ENCODE measurements around the gene SPATA25. TPM values are rescaled to one million over a fixed set of nuclear protein-coding genes. Genes with fewer than 3 reads are reported as not detected.
"Not testable (repeated sequence)": the region's sequence is repeated elsewhere in the genome, so short reads cannot be mapped to it uniquely, and the experiment has no call there.

The SPATA25 gene
- total RNA-seq, 1 donor from 2014 or later = 0.29 TPM

DNA sequence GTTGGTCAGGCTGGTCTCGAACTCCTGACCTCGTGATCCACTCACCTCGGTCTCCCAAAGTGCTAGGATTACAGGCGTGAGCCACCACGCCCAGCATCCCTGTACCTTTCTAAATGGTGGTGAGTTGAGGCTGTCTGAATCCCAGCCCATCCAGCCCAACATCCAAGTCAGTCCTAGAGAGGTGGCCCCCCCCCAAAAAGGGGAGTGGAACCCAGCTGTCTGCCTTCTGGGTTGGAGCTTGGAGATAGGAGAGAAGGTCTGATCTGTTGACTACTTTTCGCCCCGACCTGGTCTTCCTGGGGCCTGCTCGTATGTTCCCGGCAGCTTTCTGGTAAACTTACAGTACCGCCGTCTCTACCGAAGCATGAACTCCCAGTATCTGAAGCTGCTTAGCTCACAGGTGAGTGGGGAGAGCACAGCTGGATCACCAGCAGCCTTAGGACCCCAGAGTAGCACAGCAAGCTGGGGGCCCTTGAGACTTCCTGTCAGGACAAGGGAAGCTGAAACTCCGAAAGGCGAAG is 9.3 kb upstream of the SPATA25 start:
- no peak for DNase-seq (ENCODE audit: extremely low read depth, low read depth, low spot score)

DNA sequence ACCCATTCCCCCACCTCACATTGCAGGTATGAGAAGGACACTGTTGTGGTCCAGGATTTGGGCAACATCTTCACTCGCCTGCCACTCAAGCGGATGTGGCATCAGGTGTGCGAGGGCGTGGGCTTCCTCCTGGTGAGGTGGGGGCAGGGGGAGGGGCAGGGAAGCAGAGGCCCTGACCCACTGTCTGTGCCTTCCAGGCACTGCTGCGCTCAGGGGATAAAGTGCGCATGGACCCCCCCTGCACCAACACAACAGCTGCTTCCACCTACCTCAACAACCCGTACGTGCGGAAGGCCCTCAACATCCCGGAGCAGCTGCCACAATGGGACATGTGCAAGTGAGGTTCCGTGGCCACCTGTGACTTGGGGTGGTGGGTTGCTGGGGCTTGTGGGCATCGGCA is 7.4 kb upstream of the SPATA25 start:
- no peak for DNase-seq (ENCODE audit: extremely low read depth, low read depth, low spot score)

DNA sequence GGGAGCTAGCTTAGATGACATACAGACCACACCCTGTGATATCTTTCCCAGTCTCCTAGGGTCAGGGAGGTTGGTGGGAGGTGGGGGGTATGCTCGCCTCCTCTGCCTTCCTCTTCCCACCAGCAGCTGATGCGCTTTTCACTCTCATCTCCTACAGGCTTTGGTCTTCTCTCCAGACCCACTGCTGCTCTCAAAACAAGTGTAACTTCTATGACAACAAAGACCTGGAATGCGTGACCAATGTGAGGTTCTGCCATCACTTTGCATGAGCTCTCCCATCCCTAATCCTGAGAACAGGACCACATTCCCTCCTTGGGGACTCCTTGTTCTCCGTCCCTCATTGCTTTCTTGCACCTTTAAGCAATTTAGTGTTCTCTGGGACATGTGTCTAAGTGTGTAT is 6.4 kb upstream of the SPATA25 start:
- no peak for DNase-seq (ENCODE audit: extremely low read depth, low read depth, low spot score)

DNA sequence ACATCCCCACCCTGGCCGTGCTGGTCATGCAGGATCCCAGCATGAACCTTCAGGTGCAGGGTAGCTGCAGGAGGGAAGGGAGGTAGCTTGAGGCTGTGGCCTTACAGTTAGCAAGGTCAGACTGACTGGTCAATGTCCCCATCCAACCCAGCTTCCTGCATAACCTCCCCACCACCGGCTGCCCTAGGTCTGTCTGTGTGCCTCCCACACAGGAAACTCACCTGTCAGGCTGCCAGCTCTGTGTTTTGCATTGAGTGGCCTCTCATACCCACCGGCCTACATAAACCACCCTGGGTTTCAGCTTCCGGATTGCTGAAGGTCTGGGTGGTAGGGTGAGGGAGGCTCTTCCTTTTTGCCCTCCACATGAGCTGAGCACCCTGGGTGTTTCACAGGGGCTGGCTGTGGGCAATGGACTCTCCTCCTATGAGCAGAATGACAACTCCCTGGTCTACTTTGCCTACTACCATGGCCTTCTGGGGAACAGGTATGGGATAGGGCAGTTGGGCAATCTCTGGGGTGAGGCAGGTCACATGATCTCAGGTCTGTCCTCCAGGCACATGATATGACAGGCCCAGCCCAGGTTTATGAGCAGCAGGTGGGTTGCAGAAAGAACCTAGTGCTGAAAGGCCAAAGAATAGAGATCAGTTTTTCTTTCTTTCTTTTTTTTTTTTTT is 5.5 kb upstream of the SPATA25 start:
- DNase-seq (ENCODE audit: extremely low read depth, low read depth, low spot score) = no peak

DNA sequence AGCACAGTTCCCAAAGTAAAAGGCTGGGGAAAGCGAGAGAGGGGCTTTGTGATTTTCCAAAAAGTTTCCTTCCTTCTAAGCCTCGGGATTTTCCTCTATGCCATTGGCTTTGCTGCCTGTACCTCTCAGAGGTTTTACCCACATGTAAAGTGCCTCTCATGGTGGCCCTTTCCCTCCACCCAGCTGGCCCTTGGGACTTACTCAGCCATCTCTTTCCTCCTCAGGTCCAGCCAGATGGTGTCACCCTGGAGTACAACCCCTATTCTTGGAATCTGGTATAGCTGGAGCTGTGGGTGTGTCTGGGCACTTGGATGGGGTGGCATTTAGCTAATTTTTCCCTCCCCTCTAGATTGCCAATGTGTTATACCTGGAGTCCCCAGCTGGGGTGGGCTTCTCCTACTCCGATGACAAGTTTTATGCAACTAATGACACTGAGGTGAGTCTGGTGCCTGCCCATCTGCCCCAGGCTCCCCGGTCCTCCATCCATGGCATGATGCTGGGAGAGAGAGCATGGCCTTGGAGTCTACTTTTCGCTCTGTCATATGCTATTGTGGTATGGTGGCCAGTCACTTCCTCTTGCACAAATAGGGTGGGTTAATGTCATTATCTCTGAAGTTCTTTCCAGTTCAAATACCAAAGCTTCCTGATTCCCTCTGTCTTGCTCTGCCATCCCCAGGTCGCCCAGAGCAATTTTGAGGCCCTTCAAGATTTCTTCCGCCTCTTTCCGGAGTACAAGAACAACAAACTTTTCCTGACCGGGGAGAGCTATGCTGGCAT is 4.8 kb upstream of the SPATA25 start:
- no peak for DNase-seq (ENCODE audit: extremely low read depth, low read depth, low spot score)

DNA sequence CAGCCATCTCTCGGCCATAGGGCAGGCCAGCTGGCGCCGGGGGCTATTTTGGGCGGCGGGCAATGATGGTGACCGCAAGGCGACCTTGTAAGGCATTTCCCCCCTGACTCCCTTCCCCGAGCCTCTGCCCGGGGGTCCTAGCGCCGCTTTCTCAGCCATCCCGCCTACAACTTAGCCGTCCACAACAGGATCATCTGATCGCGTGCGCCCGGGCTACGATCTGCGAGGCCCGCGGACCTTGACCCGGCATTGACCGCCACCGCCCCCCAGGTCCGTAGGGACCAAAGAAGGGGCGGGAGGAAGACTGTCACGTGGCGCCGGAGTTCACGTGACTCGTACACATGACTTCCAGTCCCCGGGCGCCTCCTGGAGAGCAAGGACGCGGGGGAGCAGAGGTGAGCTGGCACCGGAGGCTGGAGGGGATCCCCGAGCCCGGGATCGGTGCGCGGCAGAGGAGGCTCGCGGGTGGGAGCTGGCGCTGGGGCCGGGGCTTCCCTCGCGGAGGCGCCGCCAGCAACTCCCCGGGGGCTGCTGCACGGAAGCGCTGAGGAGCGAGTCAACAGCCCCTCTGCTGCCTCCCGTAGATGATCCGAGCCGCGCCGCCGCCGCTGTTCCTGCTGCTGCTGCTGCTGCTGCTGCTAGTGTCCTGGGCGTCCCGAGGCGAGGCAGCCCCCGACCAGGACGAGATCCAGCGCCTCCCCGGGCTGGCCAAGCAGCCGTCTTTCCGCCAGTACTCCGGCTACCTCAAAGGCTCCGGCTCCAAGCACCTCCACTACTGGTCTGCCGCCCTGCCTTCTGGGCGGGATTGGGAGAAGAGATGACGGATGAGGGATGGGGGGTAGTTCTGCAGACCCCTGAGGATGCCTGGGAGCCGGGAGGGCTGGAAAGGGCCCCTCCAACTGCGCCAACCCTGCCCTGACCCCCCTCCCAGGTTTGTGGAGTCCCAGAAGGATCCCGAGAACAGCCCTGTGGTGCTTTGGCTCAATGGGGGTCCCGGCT is 3.9 kb upstream of the SPATA25 start, which contains the start of the genes CTSA and NEURL2:
CTSA (plus strand) TSS at position 351 of the 999 bp plus-strand sequence; CDS start at position 585, 234 bp downstream.
NEURL2 (minus strand) TSS at position 224 of the 999 bp plus-strand sequence; CDS start at position 7, 217 bp downstream.
- DNase-seq (ENCODE audit: extremely low read depth, low read depth, low spot score) = peak; percentile 55

DNA sequence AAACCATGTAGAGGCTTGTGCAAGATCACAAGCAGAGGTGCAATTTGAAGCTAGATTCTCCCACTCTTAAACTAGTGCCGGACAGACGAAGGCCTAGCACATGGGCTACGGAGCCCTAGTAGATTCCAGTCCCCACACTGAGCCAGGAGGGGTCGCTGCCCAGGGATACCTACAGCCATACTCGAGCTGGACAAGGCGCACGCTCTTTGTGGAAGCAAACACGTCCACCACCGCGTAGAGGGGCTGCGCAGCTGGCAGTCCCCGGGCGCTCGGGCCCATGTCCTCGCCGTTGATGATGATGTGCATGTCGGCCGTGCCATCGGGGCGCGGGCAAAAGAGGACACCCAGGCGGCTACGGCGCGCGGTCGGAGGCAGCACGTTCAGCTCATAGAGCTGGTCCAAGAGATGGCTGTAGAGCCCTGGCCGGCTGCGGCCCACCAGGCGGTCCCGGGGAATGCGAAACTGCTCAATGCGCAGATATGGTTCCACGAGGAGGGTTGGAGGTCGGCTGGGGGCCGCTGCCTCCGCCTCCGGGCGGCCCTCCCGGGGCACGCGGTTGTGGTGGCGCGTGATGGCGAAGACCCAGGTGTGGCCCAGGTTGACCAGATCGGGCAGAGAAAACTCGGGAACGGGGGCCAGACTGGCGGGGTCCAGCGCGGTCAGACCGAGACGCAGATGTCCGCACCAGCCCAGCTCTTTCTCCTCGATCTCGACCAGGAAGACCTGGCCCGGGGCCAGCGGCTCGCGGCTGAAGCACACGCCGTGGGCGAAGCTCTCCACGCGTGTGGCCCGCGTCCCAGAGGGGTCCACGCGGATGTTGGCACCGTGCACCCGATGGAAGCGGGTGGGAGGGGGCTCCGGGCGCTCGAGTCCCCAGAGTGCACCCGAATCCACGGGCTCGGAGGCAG is 2.9 kb upstream of the SPATA25 start:
- DNase-seq (ENCODE audit: extremely low read depth, low read depth, low spot score) = peak; percentile 60

DNA sequence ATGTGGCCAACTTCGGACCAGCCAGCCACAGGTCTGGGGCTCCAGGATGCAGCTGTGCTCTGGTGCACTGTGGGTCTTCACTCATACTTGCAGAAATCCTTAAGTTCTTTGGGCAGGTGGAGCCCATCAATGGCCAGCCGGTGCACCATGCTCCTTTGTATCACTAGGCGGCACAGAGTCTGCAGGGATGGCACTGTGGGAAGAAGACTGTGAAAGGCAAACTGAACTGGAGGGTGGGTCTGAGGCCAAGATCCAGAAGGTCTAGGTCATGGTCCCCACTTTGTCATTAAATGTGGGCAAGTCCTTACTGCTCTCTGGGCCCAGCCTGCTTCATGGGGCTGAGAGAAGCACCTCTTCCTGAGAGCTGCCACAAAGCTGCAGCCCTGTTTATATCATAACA is 1.3 kb upstream of the SPATA25 start:
- DNase-seq (ENCODE audit: extremely low read depth, low read depth, low spot score) = no peak

DNA sequence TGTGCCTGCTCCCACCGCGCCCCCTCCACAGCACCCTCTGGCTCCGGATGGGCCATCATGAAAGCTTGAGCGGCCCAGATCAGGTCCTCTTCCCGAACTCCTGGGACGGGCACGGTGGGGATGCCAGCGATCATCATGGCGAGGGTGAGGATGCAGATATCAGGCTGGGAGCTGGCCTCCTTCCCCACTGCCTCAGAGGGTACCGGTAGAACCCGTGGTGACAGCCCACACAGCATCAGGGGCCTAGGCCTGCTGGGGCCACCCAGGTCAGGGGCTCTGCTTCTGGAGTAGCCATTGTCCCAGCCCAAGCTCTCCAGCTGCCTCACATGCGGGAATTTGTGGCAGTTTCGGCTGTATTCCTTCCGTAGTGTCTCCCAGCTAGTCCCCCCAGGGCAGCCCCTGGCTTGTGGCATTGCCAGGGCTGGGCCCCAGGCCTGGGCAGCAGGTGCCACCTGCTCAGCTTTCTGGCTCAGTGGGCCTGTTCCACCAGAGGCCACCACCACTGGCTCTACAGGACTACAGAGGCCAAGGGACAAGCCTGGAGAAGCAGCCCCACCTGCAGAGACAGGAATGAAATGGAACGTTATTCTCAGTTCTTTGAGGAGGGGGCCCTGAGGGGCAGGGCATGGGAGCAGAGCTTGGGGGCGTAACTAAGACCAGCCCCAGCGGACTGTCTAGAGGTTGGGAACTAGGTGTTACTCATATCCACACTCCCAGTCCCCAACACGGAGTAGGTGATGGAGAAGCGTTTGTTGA is 654 bp downstream of the SPATA25 start:
- no peak for DNase-seq (ENCODE audit: extremely low read depth, low read depth, low spot score)

DNA sequence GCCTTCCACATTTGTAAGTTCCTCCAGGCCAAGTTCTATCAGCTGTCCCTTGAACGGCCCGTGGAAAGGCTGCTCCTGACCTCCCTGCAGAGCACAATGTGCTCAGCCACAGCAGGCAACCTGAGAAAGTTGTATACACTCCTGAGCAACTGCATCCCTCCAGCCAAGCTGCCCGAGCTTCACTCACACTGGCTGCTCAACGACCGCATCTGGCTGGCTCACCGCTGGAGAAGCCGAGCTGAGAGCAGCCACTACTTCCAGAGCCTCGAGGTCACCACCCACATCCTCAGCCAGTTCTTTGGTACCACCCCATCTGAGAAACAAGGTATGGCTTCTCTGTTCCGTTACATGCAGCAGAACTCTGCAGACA is 4.3 kb downstream of the SPATA25 start:
- DNase-seq (ENCODE audit: extremely low read depth, low read depth, low spot score) = no peak

DNA sequence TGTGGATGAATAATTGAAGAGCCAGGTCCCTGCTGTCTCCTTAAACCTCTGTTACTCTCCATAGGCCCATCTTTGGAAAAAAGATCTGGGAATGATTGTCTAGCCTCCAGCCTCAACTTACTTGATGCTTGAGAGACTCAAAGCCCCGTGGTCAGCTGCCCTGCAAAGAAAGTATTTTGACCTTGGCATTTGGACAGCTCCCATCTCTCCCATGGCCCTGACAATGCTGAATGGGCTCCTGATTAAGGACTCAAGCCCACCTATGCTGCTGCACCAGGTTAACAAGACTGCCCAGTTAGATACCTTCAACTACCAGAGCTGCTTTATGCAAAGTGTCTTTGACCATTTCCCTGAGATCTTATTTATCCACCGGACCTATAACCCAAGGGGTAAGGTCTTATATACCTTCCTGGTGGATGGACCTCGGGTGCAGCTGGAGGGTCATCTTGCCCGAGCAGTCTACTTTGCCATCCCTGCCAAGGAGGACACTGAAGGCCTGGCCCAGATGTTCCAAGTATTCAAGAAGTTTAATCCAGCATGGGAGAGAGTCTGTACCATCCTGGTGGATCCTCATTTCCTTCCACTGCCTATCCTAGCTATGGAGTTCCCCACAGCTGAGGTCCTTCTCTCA is 4.8 kb downstream of the SPATA25 start:
- DNase-seq (ENCODE audit: extremely low read depth, low read depth, low spot score) = no peak

DNA sequence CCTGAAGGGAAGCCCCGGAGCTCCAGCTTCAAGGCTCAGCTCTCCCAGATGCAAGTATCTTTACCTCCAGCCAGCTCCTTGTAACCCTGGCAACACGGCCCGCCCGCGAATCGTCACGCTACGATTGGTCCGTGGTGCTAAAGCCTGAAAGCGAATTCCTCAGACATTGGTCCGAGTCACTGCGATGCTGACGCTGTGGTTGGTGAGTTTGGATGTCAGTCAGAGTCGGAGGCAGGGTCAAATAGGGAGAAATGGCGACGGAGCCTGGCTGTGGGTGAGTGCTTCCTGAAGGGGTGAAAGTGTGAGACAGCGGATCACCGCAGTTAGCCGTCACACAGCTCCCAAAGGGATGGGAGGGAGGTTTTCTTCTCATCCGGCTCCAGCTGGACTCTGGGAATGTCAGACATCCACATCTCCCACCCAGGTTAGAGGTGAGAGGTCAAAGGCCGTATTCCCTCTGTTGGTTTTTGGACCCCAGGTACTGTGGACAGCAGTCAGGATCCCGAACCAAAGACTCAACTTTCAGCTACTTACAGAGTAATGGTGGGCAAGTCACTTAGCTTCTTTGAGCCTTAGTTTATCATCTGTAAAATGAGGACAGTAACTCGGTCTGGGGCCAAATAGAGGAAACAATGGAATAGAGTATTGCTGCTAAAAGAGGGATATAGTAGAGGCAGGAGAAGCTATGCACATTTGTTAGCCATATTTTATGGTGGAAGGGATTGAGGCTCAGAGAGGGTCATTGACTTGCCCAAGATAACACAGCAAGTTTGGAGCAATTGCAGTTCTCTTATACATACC is 6.2 kb downstream of the SPATA25 start, which contains the start of gene ZSWIM1:
ZSWIM1 (plus strand) TSS at position 240 of the 801 bp plus-strand sequence. CDS start 1,366 bp downstream, outside the sequence.
- DNase-seq (ENCODE audit: extremely low read depth, low read depth, low spot score) = peak; percentile 96

DNA sequence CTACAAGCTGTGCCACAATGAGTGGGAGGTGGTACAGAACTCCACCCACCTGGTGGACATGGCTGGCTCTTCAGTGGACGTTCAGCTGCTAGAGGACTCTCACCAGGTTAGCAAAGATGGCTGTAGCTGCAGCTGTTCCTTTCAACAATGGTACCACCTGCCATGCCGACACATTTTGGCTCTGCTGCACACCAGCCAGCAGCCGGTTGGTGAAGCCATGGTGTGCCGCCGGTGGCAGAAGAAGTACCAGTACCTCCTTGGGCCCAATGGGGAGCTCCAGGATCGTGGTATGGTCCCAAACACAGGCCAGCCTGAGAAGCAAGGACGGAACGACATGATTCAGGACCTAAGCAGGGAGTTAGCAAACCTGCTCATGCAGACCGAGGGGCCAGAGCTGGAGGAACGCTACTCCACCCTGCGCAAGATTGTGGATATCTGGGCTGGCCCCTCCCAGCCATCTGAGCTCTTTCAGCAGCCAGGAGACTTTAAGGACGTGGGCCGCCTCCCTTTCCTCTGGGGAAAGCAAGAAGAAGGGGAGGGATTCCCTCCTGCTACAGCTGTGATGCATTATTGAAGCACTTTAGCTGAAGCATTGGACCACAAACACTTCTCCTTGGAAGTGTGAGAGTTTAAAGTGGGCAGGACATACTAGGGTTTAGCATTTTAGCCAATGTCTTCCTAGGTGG is 9.2 kb downstream of the SPATA25 start:
- no peak for DNase-seq (ENCODE audit: extremely low read depth, low read depth, low spot score)

DNA sequence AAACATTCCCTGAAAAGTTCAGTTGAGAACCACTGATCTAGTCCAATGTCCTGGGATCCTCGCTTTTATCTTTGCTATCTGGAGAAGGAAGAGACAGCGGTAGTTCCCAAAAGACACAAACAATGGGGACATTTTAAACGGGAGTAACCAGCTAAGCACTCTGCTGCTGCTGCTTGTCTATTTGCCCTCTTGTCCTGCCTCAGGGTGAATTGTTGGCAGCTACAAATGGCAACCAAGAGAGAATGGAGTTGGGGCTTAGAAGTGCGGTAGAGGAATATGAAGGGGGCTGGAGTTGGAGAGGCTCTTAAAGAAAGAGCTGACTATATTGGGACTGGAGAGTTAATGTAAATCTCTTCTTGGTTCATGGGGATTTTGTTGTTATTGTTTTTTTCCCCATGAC is 12.8 kb downstream of the SPATA25 start:
- no peak for DNase-seq (ENCODE audit: extremely low read depth, low read depth, low spot score)

DNA sequence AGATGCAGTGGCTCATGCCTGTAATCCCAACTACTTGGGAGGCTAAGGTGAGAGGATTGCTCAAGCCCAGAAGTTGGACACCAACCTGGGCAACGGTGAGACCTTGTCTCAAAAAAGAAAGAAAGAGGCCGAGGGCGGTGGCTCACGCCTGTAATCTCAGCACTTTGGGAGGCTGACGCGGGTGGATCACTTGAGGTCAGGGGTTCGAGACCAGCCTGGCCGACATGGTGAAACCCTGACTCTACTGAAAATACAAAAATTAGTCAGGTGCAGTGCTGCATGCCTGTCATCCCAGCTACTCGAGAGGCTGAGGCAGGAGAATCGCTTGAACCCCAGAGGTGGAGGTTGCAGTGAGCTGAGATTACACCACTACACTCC is 13.3 kb downstream of the SPATA25 start:
- DNase-seq (ENCODE audit: extremely low read depth, low read depth, low spot score) = not testable (repeated sequence)

DNA sequence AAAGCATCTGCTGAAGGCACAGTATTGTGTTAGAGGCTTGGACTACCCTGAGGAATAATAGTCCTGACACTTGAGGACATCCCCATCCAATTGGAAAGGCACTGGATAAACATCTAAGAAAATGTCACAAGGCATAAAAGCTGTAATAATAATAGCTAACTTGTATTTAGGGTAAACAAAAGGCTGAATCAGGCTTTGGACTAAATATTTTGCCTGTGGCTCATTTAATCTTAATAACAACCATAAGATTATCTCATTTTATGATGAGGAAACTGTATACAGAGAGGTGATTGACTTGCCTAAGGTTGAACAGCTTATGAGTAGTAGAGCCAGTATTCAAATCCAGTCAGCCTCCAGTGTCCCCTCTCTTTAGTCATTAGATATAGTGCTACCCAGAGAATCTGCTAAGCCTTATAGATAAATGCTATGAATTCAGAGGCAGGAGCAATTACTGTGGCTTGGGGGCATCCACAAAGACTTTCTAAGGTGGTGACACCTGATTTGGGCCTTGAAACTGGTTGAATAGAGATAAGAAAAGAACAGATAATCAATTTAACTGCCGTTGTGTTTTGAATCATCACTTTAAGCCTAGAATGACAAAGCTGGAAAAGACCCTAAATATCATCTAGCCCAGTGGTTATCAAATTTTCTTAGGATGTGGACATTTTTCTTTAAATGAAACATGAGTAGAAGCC is 13.9 kb downstream of the SPATA25 start:
- no peak for DNase-seq (ENCODE audit: extremely low read depth, low read depth, low spot score)
